Activated B cell treated with CpG ODN at 0.5 μM for 24 hours (primary cell): ENCODE results near the gene TRIM29. TPM values are rescaled to one million over a fixed set of nuclear protein-coding genes. Genes with fewer than 3 reads are reported as not detected.

Experiments used
- ATAC-seq: fragments of 200-7000 bp; cut with Tn5 transposase; one replicate; pipeline ENCODE4 v1.10.0; 2021; ENCODE audit warnings: low read depth, mild to moderate bottlenecking, moderate library complexity
- CTCF ChIA-PET: fragments of 350-600 bp; sonication (Branson Sonifier 250); formaldehyde crosslinking; loops from one replicate; lab custom pipeline; 2021; ENCODE audit warnings: antibody characterized with exemption; lab: Charles Lee
- POLR2A ChIA-PET: fragments of 350-600 bp; sonication (Branson Sonifier 250); formaldehyde crosslinking; loops from one replicate; lab custom pipeline; 2021; ENCODE audit warnings: antibody characterized with exemption; lab: Charles Lee
- DNase-seq: peaks from one replicate; pipeline ENCODE4 v3.0.0; 2022
- H3K27ac Mint-ChIP-seq: one replicate; pipeline ENCODE4 v1.8.0; 2020; ENCODE audit warnings: mixed read lengths
- H3K27me3 Mint-ChIP-seq: one replicate; pipeline ENCODE4 v1.8.0; 2021; ENCODE audit warnings: mixed read lengths
- H3K36me3 Mint-ChIP-seq: one replicate; pipeline ENCODE4 v1.8.0; 2021; ENCODE audit warnings: low read depth, mixed read lengths
- H3K4me1 Mint-ChIP-seq: one replicate; pipeline ENCODE4 v1.8.0; 2021; ENCODE audit warnings: mixed read lengths
- H3K4me3 Mint-ChIP-seq: one replicate; pipeline ENCODE4 v1.8.0; 2020; ENCODE audit warnings: mild to moderate bottlenecking, mixed read lengths
- H3K9me3 Mint-ChIP-seq: one replicate; pipeline ENCODE4 v1.8.0; 2020; ENCODE audit warnings: mixed read lengths
- intact Hi-C: fragments of 100-400 bp; cut with micrococcal nuclease; formaldehyde crosslinking; loops from one replicate; pipeline ENCODE4 v1.15.1; 2024
- total RNA-seq: library from RNA; stranded (reverse); gene quantifications from 2 replicates; pipeline ENCODE4 v1.2.3, GENCODE V29; 2022
- TF ChIP-seq, protein P1 (sequence below): fragments of 200-600 bp; IDR thresholded peaks from one replicate; pipeline ENCODE4 v1.8.0; 2022; ENCODE audit warnings: antibody characterized with exemption, mild to moderate bottlenecking

The TRIM29 gene
- total RNA-seq, 1 donor from 2014 or later, result not detected

DNA sequence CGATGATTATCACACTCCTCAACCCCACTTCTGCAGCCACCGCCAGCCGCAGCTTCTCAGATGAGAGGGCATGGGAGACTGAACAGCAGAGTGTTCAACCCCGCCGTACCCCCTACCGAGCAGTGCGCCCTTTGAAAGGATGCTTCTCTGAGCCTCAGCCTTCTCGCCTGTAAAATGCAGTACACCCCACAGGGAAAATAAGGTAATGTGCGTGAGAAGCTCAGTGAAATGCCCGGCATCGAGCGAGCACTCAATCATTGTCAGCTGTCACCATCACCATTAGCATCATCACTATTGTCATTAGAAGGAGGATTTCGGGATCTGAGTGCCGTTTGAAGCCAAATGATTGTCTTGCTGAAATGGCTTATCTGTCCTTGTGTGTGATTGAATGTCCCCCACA is 13.6 kb downstream of the TRIM29 start:
- Mint-ChIP-seq H3K4me3 (no peak overlapping the region), H3K27me3 (peaks cover 5% of the 10 kb centered on the region), H3K36me3 (no peaks in the 10 kb centered on the region), H3K27ac (no peak overlapping the region), H3K9me3 (no peaks in the 10 kb centered on the region), H3K4me1 (no peaks in the 10 kb centered on the region)
- ATAC-seq (no peak), DNase-seq (no peak)
- POLR2A ChIA-PET, result no interaction called here
- CTCF ChIA-PET, result no interaction called here
- TF ChIP-seq, protein P1, sequence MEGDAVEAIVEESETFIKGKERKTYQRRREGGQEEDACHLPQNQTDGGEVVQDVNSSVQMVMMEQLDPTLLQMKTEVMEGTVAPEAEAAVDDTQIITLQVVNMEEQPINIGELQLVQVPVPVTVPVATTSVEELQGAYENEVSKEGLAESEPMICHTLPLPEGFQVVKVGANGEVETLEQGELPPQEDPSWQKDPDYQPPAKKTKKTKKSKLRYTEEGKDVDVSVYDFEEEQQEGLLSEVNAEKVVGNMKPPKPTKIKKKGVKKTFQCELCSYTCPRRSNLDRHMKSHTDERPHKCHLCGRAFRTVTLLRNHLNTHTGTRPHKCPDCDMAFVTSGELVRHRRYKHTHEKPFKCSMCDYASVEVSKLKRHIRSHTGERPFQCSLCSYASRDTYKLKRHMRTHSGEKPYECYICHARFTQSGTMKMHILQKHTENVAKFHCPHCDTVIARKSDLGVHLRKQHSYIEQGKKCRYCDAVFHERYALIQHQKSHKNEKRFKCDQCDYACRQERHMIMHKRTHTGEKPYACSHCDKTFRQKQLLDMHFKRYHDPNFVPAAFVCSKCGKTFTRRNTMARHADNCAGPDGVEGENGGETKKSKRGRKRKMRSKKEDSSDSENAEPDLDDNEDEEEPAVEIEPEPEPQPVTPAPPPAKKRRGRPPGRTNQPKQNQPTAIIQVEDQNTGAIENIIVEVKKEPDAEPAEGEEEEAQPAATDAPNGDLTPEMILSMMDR, result no peak
- intact Hi-C loops, result no loop called here

DNA sequence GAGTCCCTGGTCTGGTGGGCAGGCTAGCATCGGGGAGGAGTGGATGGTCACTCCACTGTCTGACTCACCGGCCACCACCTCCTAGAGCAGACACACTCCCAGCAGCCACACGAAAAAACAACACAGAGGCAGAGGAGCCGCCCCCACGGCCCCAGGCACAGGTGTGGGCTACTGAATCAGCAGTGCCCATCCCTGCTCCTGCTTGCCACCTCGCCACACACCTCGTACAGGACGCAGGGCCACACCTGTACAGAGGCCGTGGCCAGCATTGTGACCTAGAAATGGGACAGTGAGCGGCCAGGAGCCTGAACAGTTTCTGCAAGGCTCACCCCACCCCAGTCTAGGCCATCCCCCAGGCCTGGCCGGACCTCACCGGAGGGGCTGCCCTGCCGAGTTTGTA is 14.0 kb downstream of the TRIM29 start:
- DNase-seq (no peak), ATAC-seq (no peak)
- Mint-ChIP-seq H3K9me3 (no peaks in the 10 kb centered on the region), H3K27me3 (peaks cover 5% of the 10 kb centered on the region), H3K27ac (no peak overlapping the region), H3K4me3 (no peak overlapping the region), H3K36me3 (no peaks in the 10 kb centered on the region), H3K4me1 (no peaks in the 10 kb centered on the region)
- CTCF ChIA-PET, result no interaction called here
- intact Hi-C loops, result no loop called here
- TF ChIP-seq, protein P1, result no peak
- POLR2A ChIA-PET, result no interaction called here

DNA sequence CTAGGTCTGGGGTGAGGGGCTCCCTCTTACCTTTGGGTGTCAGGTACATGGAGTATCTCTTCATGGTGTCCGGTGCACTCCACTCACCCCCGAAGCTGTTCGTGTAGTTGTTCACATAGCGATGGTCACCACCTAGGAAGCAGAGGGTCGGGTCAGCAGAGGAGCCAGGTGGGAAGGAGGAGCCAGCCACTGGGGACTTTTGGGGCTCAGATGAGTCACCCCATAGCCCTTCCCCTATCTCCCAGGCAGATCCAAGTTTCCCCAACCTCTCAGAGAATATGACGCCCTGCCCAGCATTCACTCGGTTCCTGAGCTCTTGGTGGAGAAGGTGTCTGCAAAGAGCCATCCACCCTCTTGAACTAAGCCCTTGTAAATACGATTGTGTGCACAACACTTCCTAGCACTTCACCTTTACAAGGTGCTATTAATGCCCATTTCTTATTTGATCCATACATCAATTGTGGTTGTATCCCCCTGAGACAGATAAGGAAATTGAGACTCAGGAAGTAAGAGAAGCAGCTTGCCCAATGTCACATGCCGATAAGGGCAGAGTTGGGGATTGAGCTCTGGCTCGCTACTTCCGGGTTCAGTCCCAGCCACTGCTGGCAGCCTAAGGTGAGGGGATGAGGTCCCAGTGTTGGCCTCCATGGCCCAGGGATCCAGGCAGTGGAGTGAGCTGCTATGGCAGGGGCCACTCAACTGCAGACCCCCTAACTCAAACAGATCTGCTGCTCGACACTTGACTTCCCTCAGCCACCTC is 14.8 kb downstream of the TRIM29 start:
- ATAC-seq (no peak), DNase-seq (no peak)
- Mint-ChIP-seq H3K27ac (no peak overlapping the region), H3K4me1 (no peaks in the 10 kb centered on the region), H3K9me3 (no peaks in the 10 kb centered on the region), H3K27me3 (peaks cover 7% of the 10 kb centered on the region), H3K36me3 (no peaks in the 10 kb centered on the region), H3K4me3 (no peak overlapping the region)
- CTCF ChIA-PET, result no interaction called here
- POLR2A ChIA-PET, result no interaction called here
- TF ChIP-seq, protein P1, result no peak
- intact Hi-C loops, result no loop called here

DNA sequence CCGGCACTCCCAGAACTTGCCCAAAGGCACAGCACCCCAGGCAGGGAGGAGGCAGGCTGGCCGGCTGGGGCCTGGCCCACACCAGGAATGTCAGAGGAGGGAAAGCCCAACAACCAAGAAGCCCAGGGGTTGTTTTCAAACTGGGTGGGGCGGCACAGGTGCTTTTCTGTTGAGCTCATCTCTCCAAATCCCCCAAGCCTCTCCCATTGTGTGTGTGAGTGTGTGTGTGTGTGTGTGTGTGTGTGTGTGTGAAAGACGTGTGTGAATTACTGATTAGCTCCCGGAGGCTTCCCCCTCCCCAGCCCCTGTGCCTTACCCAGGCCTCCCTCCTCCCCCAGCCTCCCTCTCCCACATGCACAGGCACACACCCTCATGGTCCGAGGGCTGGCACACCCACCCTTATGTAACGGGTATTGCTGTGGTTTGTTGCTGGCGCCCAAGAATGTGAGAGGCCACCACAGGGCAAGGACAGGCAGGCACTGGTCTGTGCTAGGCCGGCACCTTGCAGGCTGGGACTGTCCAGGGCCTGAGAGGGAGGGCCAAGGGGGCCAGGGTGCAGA is 15.9 kb downstream of the TRIM29 start:
- ATAC-seq, result no peak
- intact Hi-C loops, result no loop called here
- peaks cover 7% of the 10 kb centered on the region for H3K27me3 Mint-ChIP-seq
- no peaks in the 10 kb centered on the region for H3K9me3 Mint-ChIP-seq
- no peaks in the 10 kb centered on the region for H3K36me3 Mint-ChIP-seq
- ChIA-PET CTCF (no interaction called here), POLR2A (no interaction called here)
- no peak overlapping the region for H3K27ac Mint-ChIP-seq
- no peak overlapping the region for H3K4me3 Mint-ChIP-seq
- H3K4me1 Mint-ChIP-seq, result no peaks in the 10 kb centered on the region
- TF ChIP-seq, protein P1, result no peak
- no peak for DNase-seq

DNA sequence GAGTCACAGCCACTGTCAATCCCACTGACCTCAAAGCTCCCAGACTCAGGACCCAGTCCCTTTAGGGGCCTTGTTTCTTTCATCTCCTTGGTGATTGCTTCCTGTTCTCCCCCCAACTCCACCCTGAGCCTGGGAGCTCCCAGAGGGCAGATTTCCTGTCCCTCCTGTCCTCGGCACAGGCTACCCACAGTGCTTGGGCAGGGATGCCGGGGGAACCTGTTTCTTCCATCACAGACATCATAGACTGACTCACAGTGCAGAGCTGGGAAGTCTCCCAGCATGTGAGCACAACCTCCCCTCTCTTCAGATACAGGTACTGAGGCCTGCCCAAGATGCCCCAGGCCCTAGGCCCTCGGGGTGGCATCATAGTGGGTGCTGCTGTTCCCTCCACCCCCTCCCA is 16.6 kb downstream of the TRIM29 start:
- H3K27me3 Mint-ChIP-seq, result peaks cover 7% of the 10 kb centered on the region
- POLR2A ChIA-PET, result no interaction called here
- no peaks in the 10 kb centered on the region for H3K36me3 Mint-ChIP-seq
- CTCF ChIA-PET, result no interaction called here
- intact Hi-C loops, result no loop called here
- H3K27ac Mint-ChIP-seq, result no peak overlapping the region
- no peak overlapping the region for H3K4me3 Mint-ChIP-seq
- DNase-seq, result no peak
- H3K9me3 Mint-ChIP-seq, result no peaks in the 10 kb centered on the region
- H3K4me1 Mint-ChIP-seq, result no peaks in the 10 kb centered on the region
- no peak for ATAC-seq
- TF ChIP-seq, protein P1, result no peak
